H1 (cell line): ENCODE measurements around the gene ANKRD53. TPM values are rescaled to one million over a fixed set of nuclear protein-coding genes. Genes with fewer than 3 reads are reported as not detected.

ENCODE experiments used
- CHD7 ChIP-seq: fragments of 300-600 bp; sonication (generic); IDR thresholded peaks from 2 replicates; pipeline ENCODE4 v1.7.1; 2012; ENCODE audit warnings: low read length, moderate library complexity, mild to moderate bottlenecking, inconsistent platforms; ENCODE audit not compliant: insufficient replicate concordance
- CREB1 ChIP-seq: IDR thresholded peaks from 2 replicates; pipeline ENCODE4 v1.6.1; 2012; ENCODE audit warnings: inconsistent platforms
- CTBP2 ChIP-seq: IDR thresholded peaks from 2 replicates; pipeline ENCODE4 v1.7.0; 2011; ENCODE audit warnings: borderline replicate concordance, mild to moderate bottlenecking, moderate library complexity, mixed read lengths, low read length; ENCODE audit not compliant: insufficient read depth, insufficient read length
- EP300 ChIP-seq, 2 experiments: IDR thresholded peaks; 1 replicate in 1 of 2; 2 replicates in 1 of 2; pipeline ENCODE4 v1.6.1; 2011 to 2012; ENCODE audit warnings: low read depth in 2 of 2, low read length in 2 of 2, mild to moderate bottlenecking in 2 of 2, borderline replicate concordance in 1 of 2, inconsistent platforms in 1 of 2, moderate library complexity in 1 of 2
- JUND ChIP-seq: IDR thresholded peaks from 2 replicates; pipeline ENCODE4 v1.6.1; 2011; ENCODE audit warnings: mild to moderate bottlenecking, improper control_type of control experiment, low read length
- MAFK ChIP-seq: IDR thresholded peaks from 2 replicates; pipeline ENCODE4 v1.6.1; 2012; ENCODE audit warnings: low read depth, mild to moderate bottlenecking, improper control_type of control experiment, low read length
- MAX ChIP-seq: IDR thresholded peaks from 2 replicates; pipeline ENCODE4 v1.6.1; 2012; ENCODE audit warnings: inconsistent platforms
- RAD21 ChIP-seq, 2 experiments: IDR thresholded peaks in 1 of 2; conservative IDR thresholded peaks in 1 of 2; 2 replicates each; pipeline ENCODE4 v1.6.1; 2011; ENCODE audit warnings: low read depth in 2 of 2, low read length in 2 of 2, improper control_type of control experiment in 1 of 2, inconsistent platforms in 1 of 2, mild to moderate bottlenecking in 1 of 2, moderate library complexity in 1 of 2
- SIRT6 ChIP-seq: IDR thresholded peaks from one replicate; pipeline ENCODE4 v1.7.1; 2012; ENCODE audit warnings: low read length, inconsistent platforms
- TAF7 ChIP-seq: optimal IDR thresholded peaks from 2 replicates; pipeline ENCODE3; 2011; ENCODE audit warnings: low read depth, mild to moderate bottlenecking, inconsistent platforms, low read length, moderate library complexity, borderline replicate concordance
- polyA plus RNA-seq, 7 experiments: library from polyadenylated mRNA; depleted of rRNA in 3 of 7; stranded (reverse) in 5 of 7; unstranded in 2 of 7; fragments of >200 nt in 5 of 7; fragments of 200-250 nt in 2 of 7; gene quantifications; 1 replicate in 5 of 7; 2 replicates in 1 of 7; 4 replicates in 1 of 7; pipeline versions ENCODE4 v1.2.1 to v1.2.3, GENCODE V29; 2011 to 2013; ENCODE audit warnings: missing spikeins in 2 of 7, mixed read lengths in 2 of 7
- total RNA-seq: library from RNA; stranded (reverse); fragmentation: NEBNext Ultra II Directional; extraction: Animal tissue kit (Norgen Biotek cat#: 25700); gene quantifications from 2 replicates; pipeline ENCODE4 v1.2.1, GENCODE V29; 2021

The ANKRD53 gene
- total and polyA plus RNA-seq, 2 of the 8 experiments (the other 6 are each of a cell fraction or from before 2014, with no cell fraction given), result 0.39 to 0.70 TPM

GRCh38 chr2:70967189-70967588 is 11.2 kb upstream of the ANKRD53 start (continued):
- TF ChIP-seq CHD7, result no peak
- no peak for TF ChIP-seq CTBP2
- no peak for TF ChIP-seq MAFK
- TF ChIP-seq CREB1, result no peak
- TF ChIP-seq SIRT6, result no peak
- TF ChIP-seq TAF7, result no peak
- TF ChIP-seq MAX, result no peak
- no peak for TF ChIP-seq JUND
- TF ChIP-seq RAD21 (IDR thresholded peaks at IDR 0.05 in 1 of 2, conservative IDR thresholded peaks at IDR 0.05 in 1 of 2; ENCODE audit: low read depth in 2 of 2, low read length in 2 of 2), result no peak
- no peak for TF ChIP-seq EP300 (IDR thresholded peaks at IDR 0.05; ENCODE audit: borderline replicate concordance in 1 of 2, low read depth in 2 of 2, low read length in 2 of 2)
